IMR-90 (cell line): ENCODE data around the gene SLX4IP. TPM values are rescaled to one million over a fixed set of nuclear protein-coding genes. Genes with fewer than 3 reads are reported as not detected.

Experiments used
- ATAC-seq: fragments of 200-7000 bp; cut with Tn5 transposase; 2 replicates; pipeline ENCODE4 v1.9.1; 2020; ENCODE audit warnings: low read depth, mild to moderate bottlenecking, moderate library complexity
- BruUV-seq: library from RNA; stranded (reverse); fragments of 400-500 nt; replicated peaks from 2 replicates; lab custom pipeline; 2021; lab: Mats Ljungman, UMichigan
- CTCF ChIA-PET: fragments of 300-600 bp; formaldehyde crosslinking; extraction: SDS; loops from one replicate; lab custom pipeline; 2021; ENCODE audit warnings: antibody characterized with exemption; lab: Yijun Ruan, JAX
- POLR2A ChIA-PET: fragments of 300-600 bp; sonication (Branson Sonifier 250); formaldehyde crosslinking; loops from one replicate; lab custom pipeline; 2022; ENCODE audit warnings: antibody characterized with exemption; ENCODE audit not compliant: unreplicated experiment; lab: Charles Lee
- DNase-seq: peaks from one replicate; pipeline ENCODE4 v3.0.0; 2013
- H2AFZ ChIP-seq: replicated peaks from 2 replicates; pipeline ENCODE3; 2013; ENCODE audit warnings: low read length, mild to moderate bottlenecking; ENCODE audit not compliant: poor library complexity
- H2AK5ac ChIP-seq: 2 replicates; pipeline ENCODE4 v1.6.1; 2013; ENCODE audit warnings: low read depth, low read length, inconsistent platforms
- H2AK9ac ChIP-seq: replicated peaks from 2 replicates; pipeline ENCODE3; 2013; ENCODE audit warnings: mild to moderate bottlenecking, low read depth, low read length, moderate library complexity; ENCODE audit not compliant: poor library complexity
- H2BK120ac ChIP-seq: 2 replicates; pipeline ENCODE4 v1.6.1; 2013; ENCODE audit warnings: low read depth, low read length, inconsistent platforms
- H2BK15ac ChIP-seq: 3 replicates; pipeline ENCODE4 v1.6.1; 2013; ENCODE audit warnings: low read depth, low read length, inconsistent platforms
- H2BK20ac ChIP-seq: 2 replicates; pipeline ENCODE4 v1.6.1; 2013; ENCODE audit warnings: low read depth, mild to moderate bottlenecking, inconsistent platforms, low read length, moderate library complexity
- H2BK5ac ChIP-seq: 2 replicates; pipeline ENCODE4 v1.6.1; 2013; ENCODE audit warnings: mild to moderate bottlenecking, low read depth, low read length, inconsistent platforms; ENCODE audit not compliant: poor library complexity, severe bottlenecking
- H3K14ac ChIP-seq: replicated peaks from 2 replicates; pipeline ENCODE4 v1.6.1; 2013; ENCODE audit warnings: low read depth, low read length, inconsistent platforms
- H3K18ac ChIP-seq: 2 replicates; pipeline ENCODE4 v1.6.1; 2013; ENCODE audit warnings: low read depth, low read length, control low read depth
- H3K23ac ChIP-seq: 2 replicates; pipeline ENCODE4 v1.6.1; 2013; ENCODE audit warnings: low read depth, low read length, inconsistent platforms
- H3K27ac ChIP-seq: 2 replicates; pipeline ENCODE4 v1.5.1; 2013; ENCODE audit warnings: mild to moderate bottlenecking, control low read depth, low read length; ENCODE audit not compliant: insufficient read depth
- H3K27me3 ChIP-seq: 2 replicates; pipeline ENCODE4 v1.6.1; 2013; ENCODE audit warnings: low read length; ENCODE audit not compliant: control insufficient read depth, insufficient read depth
- H3K36me3 ChIP-seq: 2 replicates; pipeline ENCODE4 v1.6.1; 2013; ENCODE audit warnings: low read length, mixed read lengths; ENCODE audit not compliant: control insufficient read depth, insufficient read depth
- H3K4ac ChIP-seq: 2 replicates; pipeline ENCODE4 v1.6.1; 2013; ENCODE audit warnings: low read depth, low read length, inconsistent platforms
- H3K4me1 ChIP-seq: 2 replicates; pipeline ENCODE4 v1.6.1; 2013; ENCODE audit warnings: low read length, mixed read lengths; ENCODE audit not compliant: control insufficient read depth, insufficient read depth
- H3K4me2 ChIP-seq: 2 replicates; pipeline ENCODE4 v1.6.1; 2013; ENCODE audit warnings: low read depth, mild to moderate bottlenecking, control low read depth, low read length, moderate library complexity
- H3K4me3 ChIP-seq: 2 replicates; pipeline ENCODE4 v1.5.1; 2013; ENCODE audit warnings: low read depth, mild to moderate bottlenecking, control low read depth, low read length, moderate library complexity; ENCODE audit not compliant: insufficient read depth
- H3K56ac ChIP-seq: 2 replicates; pipeline ENCODE4 v1.6.1; 2013; ENCODE audit warnings: low read length, inconsistent platforms; ENCODE audit not compliant: insufficient read depth; ENCODE audit errors: extremely low read depth
- H3K79me1 ChIP-seq, 2 experiments: 2 replicates each; pipeline ENCODE4 v1.6.1; 2013; ENCODE audit warnings: low read length in 2 of 2, inconsistent platforms in 1 of 2, low read depth in 1 of 2
- H3K9ac ChIP-seq: 2 replicates; pipeline ENCODE4 v1.6.1; 2013; ENCODE audit warnings: low read depth, low read length, control low read depth
- H3K9me1 ChIP-seq: 2 replicates; pipeline ENCODE4 v1.6.1; 2013; ENCODE audit warnings: low read length, inconsistent platforms; ENCODE audit not compliant: insufficient read depth
- H3K9me3 ChIP-seq: 2 replicates; pipeline ENCODE4 v1.6.1; 2013; ENCODE audit warnings: low read length; ENCODE audit not compliant: control insufficient read depth, insufficient read depth
- H4K20me1 ChIP-seq: 2 replicates; pipeline ENCODE4 v1.6.1; 2013; ENCODE audit warnings: low read length, inconsistent platforms; ENCODE audit not compliant: insufficient read depth
- H4K5ac ChIP-seq: 2 replicates; pipeline ENCODE4 v1.6.1; 2013; ENCODE audit warnings: mild to moderate bottlenecking, low read depth, low read length, control low read depth
- H4K8ac ChIP-seq, 2 experiments: 2 replicates each; pipeline ENCODE4 v1.6.1; 2013; ENCODE audit warnings: low read depth in 2 of 2, low read length in 2 of 2, control low read depth in 1 of 2, inconsistent platforms in 1 of 2
- H4K91ac ChIP-seq: 2 replicates; pipeline ENCODE4 v1.6.1; 2013; ENCODE audit warnings: low read depth, low read length, inconsistent platforms; ENCODE audit not compliant: insufficient read depth
- BHLHE40 ChIP-seq: fragments of 150-350 bp; IDR thresholded peaks from 2 replicates; pipeline ENCODE4 v1.6.1; 2016; ENCODE audit warnings: mild to moderate bottlenecking, low read depth, low read length
- CEBPB ChIP-seq: IDR thresholded peaks from 2 replicates; pipeline ENCODE4 v1.6.1; 2012; ENCODE audit warnings: low read depth, low read length, improper control_type of control experiment
- CHD1 ChIP-seq: IDR thresholded peaks from 2 replicates; pipeline ENCODE4 v1.6.1; 2012; ENCODE audit warnings: low read depth, low read length, improper control_type of control experiment
- RAD21 ChIP-seq: IDR thresholded peaks from 2 replicates; pipeline ENCODE4 v1.6.1; 2012; ENCODE audit warnings: low read length, improper control_type of control experiment
- RCOR1 ChIP-seq: IDR thresholded peaks from 2 replicates; pipeline ENCODE4 v1.6.1; 2012; ENCODE audit warnings: mild to moderate bottlenecking, low read length, improper control_type of control experiment; ENCODE audit not compliant: insufficient replicate concordance
- SMC3 ChIP-seq: fragments of 150-350 bp; IDR thresholded peaks from 2 replicates; pipeline ENCODE4 v1.6.1; 2016; ENCODE audit warnings: low read depth, mild to moderate bottlenecking, antibody characterized with exemption, low read length, moderate library complexity
- WGBS, 2 experiments: methylation state at CpG; one replicate each; pipeline versions ENCODE4 v1.1.5 to v1.1.7; 2013; ENCODE audit warnings: missing lambda C conversion rate in 2 of 2; ENCODE audit not compliant: insufficient read length in 1 of 2; ENCODE audit errors: extremely low coverage in 2 of 2; 5-methylcytosine and 5-hydroxymethylcytosine counted together
- dilution Hi-C: fragments of 300-500 bp; cut with HindIII; formaldehyde crosslinking; loops from one replicate; pipeline ENCODE4 v1.14.3; 2018; ENCODE audit warnings: low sequenced_read_pairs; ENCODE audit not compliant: unreplicated experiment
- in situ Hi-C: fragments of 300-500 bp; cut with MboI; formaldehyde crosslinking; loops from 3 replicates; pipeline ENCODE4 v1.14.3; 2019; ENCODE audit warnings: low sequenced_read_pairs, inconsistent platforms, mixed read lengths
- intact Hi-C: fragments of 100-400 bp; cut with micrococcal nuclease; formaldehyde crosslinking; loops from 2 replicates; pipeline ENCODE4 v1.10.0; 2022
- polyA plus RNA-seq, 3 experiments: library from polyadenylated mRNA; depleted of rRNA; stranded (reverse); fragments of >200 nt; gene quantifications; 2 replicates each; pipeline ENCODE4 v1.2.3, GENCODE V29; 2012; ENCODE audit warnings: low replicate concordance in 1 of 3
- total RNA-seq: library from RNA; depleted of rRNA; stranded (reverse); fragments of >200 nt; gene quantifications from 2 replicates; pipeline ENCODE4 v1.2.3, GENCODE V29; 2012
- TF ChIP-seq, protein P1 (sequence below): fragments of 150-350 bp; IDR thresholded peaks from 2 replicates; pipeline ENCODE4 v1.6.1; 2017; ENCODE audit warnings: mild to moderate bottlenecking, antibody characterized with exemption, low read length, low read depth
- TF ChIP-seq, protein P2 (sequence below): conservative IDR thresholded peaks from 2 replicates; pipeline ENCODE4 v1.5.1; 2012; ENCODE audit warnings: mild to moderate bottlenecking, low read depth, low read length, improper control_type of control experiment

Gene SLX4IP
- total and polyA plus RNA-seq, 2 of the 4 experiments (the other 2 are of a cell fraction) = 1.3 to 5.9 TPM

DNA sequence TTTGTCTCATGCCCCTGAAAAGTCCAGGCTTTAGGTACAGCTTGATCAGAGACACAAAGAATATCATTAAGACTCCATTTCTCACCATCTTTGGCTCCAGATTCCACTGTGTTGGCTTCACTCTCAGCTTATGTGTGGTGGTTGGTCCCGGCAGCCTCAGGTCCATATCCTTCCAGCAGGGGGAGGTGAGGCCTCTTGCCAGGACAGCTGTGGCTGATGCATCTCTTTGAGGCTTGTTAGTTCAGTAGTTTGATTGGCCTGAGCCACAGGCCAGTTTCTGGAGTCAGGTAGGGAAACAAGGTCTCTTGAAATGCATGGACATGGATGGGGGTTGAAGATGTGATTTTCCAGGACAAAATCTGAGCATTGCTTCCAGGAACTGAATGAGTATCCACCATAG is 176.3 kb downstream of the SLX4IP start:
- TF ChIP-seq RAD21 (peak; percentile 46; the same call in 1 of the 2 replicates), RCOR1 (no peak), CHD1 (no peak), SMC3 (peak; percentile 40), BHLHE40 (no peak), CEBPB (no peak)
- TF ChIP-seq, protein P1, sequence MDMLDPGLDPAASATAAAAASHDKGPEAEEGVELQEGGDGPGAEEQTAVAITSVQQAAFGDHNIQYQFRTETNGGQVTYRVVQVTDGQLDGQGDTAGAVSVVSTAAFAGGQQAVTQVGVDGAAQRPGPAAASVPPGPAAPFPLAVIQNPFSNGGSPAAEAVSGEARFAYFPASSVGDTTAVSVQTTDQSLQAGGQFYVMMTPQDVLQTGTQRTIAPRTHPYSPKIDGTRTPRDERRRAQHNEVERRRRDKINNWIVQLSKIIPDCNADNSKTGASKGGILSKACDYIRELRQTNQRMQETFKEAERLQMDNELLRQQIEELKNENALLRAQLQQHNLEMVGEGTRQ = no peak
- TF ChIP-seq, protein P2, sequence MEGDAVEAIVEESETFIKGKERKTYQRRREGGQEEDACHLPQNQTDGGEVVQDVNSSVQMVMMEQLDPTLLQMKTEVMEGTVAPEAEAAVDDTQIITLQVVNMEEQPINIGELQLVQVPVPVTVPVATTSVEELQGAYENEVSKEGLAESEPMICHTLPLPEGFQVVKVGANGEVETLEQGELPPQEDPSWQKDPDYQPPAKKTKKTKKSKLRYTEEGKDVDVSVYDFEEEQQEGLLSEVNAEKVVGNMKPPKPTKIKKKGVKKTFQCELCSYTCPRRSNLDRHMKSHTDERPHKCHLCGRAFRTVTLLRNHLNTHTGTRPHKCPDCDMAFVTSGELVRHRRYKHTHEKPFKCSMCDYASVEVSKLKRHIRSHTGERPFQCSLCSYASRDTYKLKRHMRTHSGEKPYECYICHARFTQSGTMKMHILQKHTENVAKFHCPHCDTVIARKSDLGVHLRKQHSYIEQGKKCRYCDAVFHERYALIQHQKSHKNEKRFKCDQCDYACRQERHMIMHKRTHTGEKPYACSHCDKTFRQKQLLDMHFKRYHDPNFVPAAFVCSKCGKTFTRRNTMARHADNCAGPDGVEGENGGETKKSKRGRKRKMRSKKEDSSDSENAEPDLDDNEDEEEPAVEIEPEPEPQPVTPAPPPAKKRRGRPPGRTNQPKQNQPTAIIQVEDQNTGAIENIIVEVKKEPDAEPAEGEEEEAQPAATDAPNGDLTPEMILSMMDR = peak; percentile 43
- Histone ChIP-seq H3K18ac (no peak overlapping the region), H4K5ac (no peak overlapping the region), H2AK9ac (no peak overlapping the region), H3K79me1 (peaks cover 0 to 5% of the 10 kb centered on the region in 2 experiments; a peak in 1 of 4 replicates), H4K91ac (no peak overlapping the region; the same call in 1 of the 2 replicates), H3K9me3 (no peaks in the 10 kb centered on the region), H4K8ac (no peak overlapping the region), H3K4ac (peak overlapping the region; percentile 0; the same call in 1 of the 2 replicates), H2BK20ac (peak overlapping the region; percentile 38; the same call in 1 of the 2 replicates), H3K14ac (no peak overlapping the region), H4K20me1 (no peaks in the 10 kb centered on the region), H2BK5ac (no peak overlapping the region), H2AK5ac (0 out of 2 replicates have a peak overlapping the region, but pooled peaks have one; percentile 6), H2AFZ (no peak overlapping the region), H2BK120ac (0 out of 2 replicates have a peak overlapping the region, but pooled peaks have one; percentile 30), H3K27me3 (no peaks in the 10 kb centered on the region), H3K27ac (no peak overlapping the region), H3K9ac (no peak overlapping the region), H3K23ac (no peak overlapping the region), H3K4me1 (peaks cover 14% of the 10 kb centered on the region), H3K9me1 (peaks cover 11% of the 10 kb centered on the region), H2BK15ac (peak overlapping the region; percentile 47; the same call in 1 of the 3 replicates), H3K4me3 (no peak overlapping the region), H3K36me3 (no peaks in the 10 kb centered on the region), H3K4me2 (no peak overlapping the region), H3K56ac (no peak overlapping the region)
- ChIA-PET CTCF (interaction anchor here (0.6 to 1.4 kb wide), 6 partner anchors 8 to 657 kb away, joined by 3 to 5 read pairs (median 4); no protein-coding TSS in a partner anchor), POLR2A (no interaction called here)
- no TSS peak for BruUV-seq
- WGBS, 2 experiments = 40% methylated on average over 1 of the region's 1 CpG; no CpG with 5 or more reads in 1 of the 2 experiments
- in situ Hi-C loops (no loop called here), intact Hi-C loops (no loop called here), dilution Hi-C loops (no loop called here)
- DNase-seq (peak; percentile 66), ATAC-seq (peak; percentile 58)
